Parathyroid adenoma (tissue), 2 donors: ENCODE data around the gene CFAP46.
"Not testable (repeated sequence)": the region's sequence is repeated elsewhere in the genome, so short reads cannot be mapped to it uniquely, and the experiment has no call there.

ENCODE experiments used
- H2AFZ ChIP-seq: fragments of 300-600 bp; sonication (generic); one replicate; pipeline ENCODE4 v1.7.0; 2017; ENCODE audit warnings: antibody characterized with exemption, mild to moderate bottlenecking
- H3K27ac ChIP-seq: fragments of 300-600 bp; sonication (generic); one replicate; pipeline ENCODE4 v1.7.0; 2017
- H3K27me3 ChIP-seq: fragments of 300-600 bp; sonication (generic); one replicate; pipeline ENCODE4 v1.7.0; 2017; ENCODE audit warnings: low read length; ENCODE audit not compliant: control insufficient read depth, insufficient read depth
- H3K36me3 ChIP-seq: fragments of 300-600 bp; sonication (generic); one replicate; pipeline ENCODE4 v1.7.0; 2017; ENCODE audit warnings: low read length; ENCODE audit not compliant: control insufficient read depth, insufficient read depth
- H3K4me1 ChIP-seq: fragments of 300-600 bp; sonication (generic); one replicate; pipeline ENCODE4 v1.7.0; 2017; ENCODE audit warnings: control low read depth
- H3K4me2 ChIP-seq: fragments of 300-600 bp; sonication (generic); one replicate; pipeline ENCODE4 v1.7.0; 2017; ENCODE audit warnings: low read length
- H3K4me3 ChIP-seq: fragments of 300-600 bp; sonication (generic); one replicate; pipeline ENCODE4 v1.7.0; 2017; ENCODE audit warnings: low read depth, low read length
- H3K79me2 ChIP-seq: fragments of 300-600 bp; sonication (generic); one replicate; pipeline ENCODE4 v1.7.0; 2017; ENCODE audit warnings: control low read depth
- H3K9ac ChIP-seq: fragments of 300-600 bp; sonication (generic); one replicate; pipeline ENCODE4 v1.7.0; 2017; ENCODE audit warnings: mild to moderate bottlenecking
- H3K9me3 ChIP-seq: fragments of 300-600 bp; sonication (generic); one replicate; pipeline ENCODE4 v1.7.0; 2017; ENCODE audit warnings: low read length; ENCODE audit not compliant: control insufficient read depth
- CTCF ChIP-seq: fragments of 300-600 bp; sonication (generic); IDR thresholded peaks from one replicate; pipeline ENCODE4 v1.7.0; 2017; ENCODE audit warnings: antibody characterized with exemption, mild to moderate bottlenecking
- donor health status: primary hyperparathyroidism.

Gene CFAP46

DNA sequence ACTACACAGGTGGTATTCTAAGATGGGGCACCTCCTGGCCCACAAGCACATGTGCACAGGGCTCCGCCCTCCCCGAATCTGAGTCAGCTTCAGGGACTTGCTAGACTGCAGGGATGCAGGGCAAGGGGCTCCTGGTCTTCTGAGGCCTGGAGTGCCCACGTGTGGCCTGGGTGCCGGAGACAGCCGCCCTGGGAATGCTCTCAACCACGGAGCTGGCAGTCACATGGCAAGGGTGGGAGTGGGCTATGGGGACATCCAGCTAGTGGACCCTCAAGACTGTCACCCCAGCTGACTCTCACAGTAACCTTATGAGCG, 42.7 kb downstream of the CFAP46 start:
- no peak overlapping the region for H3K27ac ChIP-seq
- no peak overlapping the region for H3K4me3 ChIP-seq
- no peaks in the 10 kb centered on the region for H3K4me1 ChIP-seq
- H3K4me2 ChIP-seq: no peak overlapping the region
- no peak overlapping the region for H3K9ac ChIP-seq
- H3K9me3 ChIP-seq: no peaks in the 10 kb centered on the region
- no peak for TF ChIP-seq CTCF
- H3K27me3 ChIP-seq: no peaks in the 10 kb centered on the region
- H3K79me2 ChIP-seq: no peaks in the 10 kb centered on the region
- H3K36me3 ChIP-seq: no peaks in the 10 kb centered on the region
- H2AFZ ChIP-seq: no peak overlapping the region

- H3K79me2 ChIP-seq: no peaks in the 10 kb centered on the region
- H3K9ac ChIP-seq: no peak overlapping the region
- H3K27me3 ChIP-seq: no peaks in the 10 kb centered on the region
- H3K9me3 ChIP-seq: no peaks in the 10 kb centered on the region
- H3K4me1 ChIP-seq: no peaks in the 10 kb centered on the region
- TF ChIP-seq CTCF: no peak
- no peak overlapping the region for H2AFZ ChIP-seq
- no peak overlapping the region for H3K4me3 ChIP-seq
- H3K4me2 ChIP-seq: no peak overlapping the region
- H3K36me3 ChIP-seq: no peaks in the 10 kb centered on the region
- no peak overlapping the region for H3K27ac ChIP-seq
Observed at GRCh38 chr10:132899054-132899750, 43.2 kb downstream of the CFAP46 start.

GRCh38 chr10:132898391-132899053, 43.8 kb downstream of the CFAP46 start:
- Histone ChIP-seq H3K4me2 (no peak overlapping the region), H3K27ac (no peak overlapping the region), H3K27me3 (no peaks in the 10 kb centered on the region), H3K36me3 (no peaks in the 10 kb centered on the region), H3K9ac (no peak overlapping the region), H2AFZ (no peak overlapping the region), H3K79me2 (no peaks in the 10 kb centered on the region), H3K4me3 (no peak overlapping the region), H3K9me3 (no peaks in the 10 kb centered on the region), H3K4me1 (no peaks in the 10 kb centered on the region)
- TF ChIP-seq CTCF: no peak

DNA sequence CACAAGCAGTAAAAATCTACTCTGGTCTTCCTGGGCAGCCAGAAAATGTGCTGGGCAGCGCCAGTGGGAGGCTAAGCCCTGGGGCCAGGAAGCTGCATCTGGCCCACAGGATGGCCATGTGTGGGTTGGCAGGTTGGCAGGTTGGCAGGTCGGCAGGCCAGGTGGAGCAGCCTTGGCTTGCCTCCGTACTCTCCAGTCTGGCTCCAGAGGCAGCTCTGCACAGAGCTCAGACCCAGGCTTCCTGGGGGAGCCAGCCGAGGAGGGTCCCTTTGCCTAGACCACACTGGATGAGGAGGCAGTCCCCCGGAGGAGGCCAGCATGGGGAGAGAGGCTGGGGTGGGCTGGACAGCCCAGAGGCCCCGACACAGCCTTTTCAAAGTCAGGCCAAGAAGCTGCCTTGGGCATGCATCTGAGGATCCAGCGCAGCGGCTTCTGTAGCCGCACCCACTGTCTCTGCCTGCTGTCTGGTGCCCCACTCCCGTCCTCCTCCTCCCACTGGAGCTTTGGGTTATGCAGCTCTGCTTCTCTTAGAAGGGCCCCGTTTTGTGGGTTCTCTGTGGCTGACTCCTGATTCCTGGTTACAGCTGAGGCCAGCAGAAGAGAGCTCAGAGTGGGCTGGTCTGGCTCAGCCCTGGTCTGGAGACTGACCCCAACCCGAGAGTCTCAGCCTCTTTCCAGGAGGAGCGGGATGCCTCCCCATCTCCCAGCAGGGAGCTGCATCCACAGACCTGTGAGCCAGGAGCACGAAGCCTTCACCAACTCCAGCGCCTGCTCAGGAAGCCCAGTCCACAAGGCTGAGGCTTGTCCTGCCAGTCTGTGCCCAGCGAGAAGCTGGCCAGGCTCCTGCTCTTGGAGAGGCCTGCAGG, 44.6 kb downstream of the CFAP46 start:
- Histone ChIP-seq H3K9ac (no peak overlapping the region), H3K27ac (no peak overlapping the region), H2AFZ (no peak overlapping the region), H3K4me3 (no peak overlapping the region), H3K79me2 (no peaks in the 10 kb centered on the region), H3K9me3 (no peaks in the 10 kb centered on the region), H3K36me3 (no peaks in the 10 kb centered on the region), H3K27me3 (no peaks in the 10 kb centered on the region), H3K4me1 (no peaks in the 10 kb centered on the region), H3K4me2 (no peak overlapping the region)
- no peak for TF ChIP-seq CTCF

- H3K27me3 ChIP-seq, H3K4me3 ChIP-seq, H3K9ac ChIP-seq, H3K9me3 ChIP-seq, H3K79me2 ChIP-seq, H3K4me1 ChIP-seq, H3K36me3 ChIP-seq, H3K4me2 ChIP-seq, H3K27ac ChIP-seq, H2AFZ ChIP-seq: not testable (repeated sequence)
Observed at GRCh38 chr10:132893786-132894185, 48.6 kb downstream of the CFAP46 start.
